ENCODE measurements around the gene S100A4.
"Not testable (repeated sequence)": the region's sequence is repeated elsewhere in the genome, so short reads cannot be mapped to it uniquely, and the experiment has no call there.

Gene S100A4

GRCh38 chr1:153545067-153546055 is at the start of gene S100A4:
S100A4 (minus strand) TSS chr1:153545806; CDS start chr1:153544794, 1,012 bp downstream.
- DNase-seq (ENCODE audit: low read depth in 2 of 2), result peak; percentile 71 to 84

DNA sequence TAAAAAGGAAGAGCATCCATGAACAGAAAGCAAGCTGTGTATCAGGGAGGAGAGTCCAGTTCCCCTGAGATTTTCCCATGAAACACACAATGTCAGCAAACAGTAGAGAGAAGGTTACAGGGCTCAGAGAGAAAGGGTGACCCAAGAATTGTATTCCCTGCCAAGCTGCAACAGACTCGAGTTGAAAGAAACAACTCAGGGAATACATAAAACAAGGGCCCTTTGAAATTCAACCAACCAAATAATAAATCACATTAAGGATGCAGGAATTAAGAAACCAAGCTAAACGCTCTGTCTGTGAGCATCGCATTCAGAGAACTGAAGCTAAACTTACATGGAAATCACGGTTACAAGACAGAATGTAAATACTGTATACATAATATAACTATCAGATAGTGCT is 47.1 kb upstream of the S100A4 start:
- no peak for DNase-seq (ENCODE audit: low read depth in 2 of 2)

DNA sequence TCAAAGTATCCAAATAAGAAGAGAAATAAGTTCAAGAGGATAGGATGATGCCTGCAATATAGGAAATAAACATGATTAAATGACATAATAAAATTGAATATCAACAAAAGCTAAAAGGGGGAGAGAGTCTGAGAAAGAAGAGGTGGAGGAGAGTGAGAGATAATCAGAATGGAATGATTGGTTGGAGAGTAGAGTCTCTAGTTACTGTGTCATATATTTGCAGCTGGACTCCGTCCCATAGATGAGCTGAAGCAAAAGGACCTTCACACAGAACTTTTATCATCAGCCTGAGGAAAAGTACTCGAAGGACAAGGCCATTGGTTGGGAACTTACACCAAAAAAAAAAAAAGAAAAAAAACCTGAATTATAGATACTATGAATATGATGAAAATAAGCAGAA is 42.9 kb upstream of the S100A4 start:
- no peak for DNase-seq (ENCODE audit: low read depth in 2 of 2)

DNA sequence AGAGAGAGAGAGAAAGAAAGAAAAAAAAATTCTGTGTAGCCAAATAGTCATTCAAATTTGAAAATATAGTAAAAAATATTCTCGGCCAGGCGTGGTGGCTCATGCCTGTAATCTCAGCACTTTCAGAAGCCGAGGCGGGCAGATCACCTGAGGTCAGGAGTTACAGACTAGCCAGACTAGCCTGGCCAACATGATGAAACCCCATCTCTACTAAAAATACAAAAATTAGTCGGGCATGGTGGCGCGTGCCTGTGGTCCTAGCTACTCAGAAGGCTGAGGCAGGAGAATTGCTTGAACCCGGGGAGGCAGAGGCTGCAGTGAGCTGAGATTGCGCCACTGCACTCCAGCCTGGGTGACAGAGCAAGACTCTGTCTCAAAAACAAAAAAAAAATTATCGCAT is 42.4 kb upstream of the S100A4 start:
- DNase-seq (ENCODE audit: low read depth in 2 of 2), result not testable (repeated sequence)

DNA sequence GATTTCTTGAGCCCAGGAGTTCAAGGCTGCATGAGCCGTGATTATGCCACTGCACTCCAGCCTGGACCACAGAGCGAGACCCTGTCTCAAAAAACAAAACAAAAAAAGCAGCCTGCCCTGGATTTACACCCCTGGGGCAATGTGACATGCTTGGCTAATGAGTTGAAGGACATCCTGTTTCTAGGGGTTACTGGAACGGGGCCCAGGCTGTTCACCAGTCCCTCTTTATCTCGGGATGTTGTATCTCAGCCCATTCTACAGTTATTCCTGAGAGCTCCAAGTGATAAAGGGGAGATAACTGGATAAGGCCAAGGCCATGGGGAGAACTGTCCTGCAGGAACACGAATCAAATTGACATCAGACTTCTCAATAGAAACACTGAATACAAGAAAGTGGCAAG is 41.7 kb upstream of the S100A4 start:
- DNase-seq (ENCODE audit: low read depth in 2 of 2), result no peak

GRCh38 chr1:153586347-153586746 is 40.7 kb upstream of the S100A4 start:
- DNase-seq (ENCODE audit: low read depth in 2 of 2), result no peak

DNA sequence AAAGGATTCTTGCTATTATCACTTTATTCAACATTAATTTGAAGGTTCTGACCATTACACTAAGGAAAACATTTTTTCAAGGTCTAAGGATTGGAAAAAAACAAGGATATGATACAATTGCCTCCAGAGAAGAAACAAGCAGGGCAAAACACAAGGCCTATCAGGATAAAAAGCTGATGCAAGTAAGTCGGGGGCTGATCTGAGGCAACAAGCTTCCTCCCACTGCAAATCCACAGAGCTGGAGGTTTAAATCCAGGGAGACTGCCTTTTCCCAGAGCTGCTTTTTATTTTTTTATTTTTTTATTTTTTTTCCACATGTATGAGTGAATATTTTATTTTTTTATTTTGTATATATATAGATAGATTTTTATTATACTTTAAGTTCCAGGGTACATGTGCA is 39.4 kb upstream of the S100A4 start:
- DNase-seq (ENCODE audit: low read depth in 2 of 2), result no peak

GRCh38 chr1:153583976-153584375 is 38.4 kb upstream of the S100A4 start:
- no peak for DNase-seq (ENCODE audit: low read depth in 2 of 2)

DNA sequence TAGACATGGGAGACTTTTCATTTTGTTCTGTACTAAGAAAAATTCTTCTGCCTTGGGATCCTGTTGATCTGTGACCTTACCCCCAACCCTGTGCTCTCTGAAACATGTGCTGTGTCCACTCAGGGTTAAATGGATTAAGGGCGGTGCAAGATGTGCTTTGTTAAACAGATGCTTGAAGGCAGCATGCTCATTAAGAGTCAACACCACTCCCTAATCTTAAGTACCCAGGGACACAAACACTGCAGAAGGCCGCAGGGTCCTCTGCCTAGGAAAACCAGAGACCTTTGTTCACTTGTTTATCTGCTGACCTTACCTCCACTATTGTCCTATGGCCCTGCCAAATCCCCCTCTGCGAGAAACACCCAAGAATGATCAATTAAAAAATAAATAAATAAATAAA is 37.9 kb upstream of the S100A4 start:
- not testable (repeated sequence) for DNase-seq (ENCODE audit: low read depth in 2 of 2)

- not testable (repeated sequence) for DNase-seq (ENCODE audit: low read depth in 2 of 2)
These were observed 37.2 kb upstream of the S100A4 start for GRCh38 chr1:153582836-153583235.

DNA sequence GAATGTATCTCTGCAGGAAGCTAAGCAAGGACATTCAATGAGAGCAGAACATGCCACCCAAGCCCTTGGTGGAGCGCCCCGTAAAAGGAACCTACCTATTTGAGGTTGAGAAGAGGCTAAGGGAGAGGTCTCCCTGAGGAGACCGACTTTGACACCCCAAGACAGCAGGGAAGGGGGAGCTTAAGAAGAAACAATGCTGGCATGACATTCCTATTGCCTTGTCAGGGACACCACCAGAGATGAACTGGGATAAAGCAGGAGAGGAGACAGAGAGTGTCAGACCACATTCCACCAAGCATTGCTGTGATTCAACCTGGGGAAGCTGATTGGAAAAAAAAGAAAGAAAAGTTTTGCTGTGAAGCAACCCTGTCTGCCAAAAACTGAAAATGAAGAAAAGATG is 33.3 kb upstream of the S100A4 start:
- DNase-seq (ENCODE audit: low read depth in 2 of 2), result no peak

DNA sequence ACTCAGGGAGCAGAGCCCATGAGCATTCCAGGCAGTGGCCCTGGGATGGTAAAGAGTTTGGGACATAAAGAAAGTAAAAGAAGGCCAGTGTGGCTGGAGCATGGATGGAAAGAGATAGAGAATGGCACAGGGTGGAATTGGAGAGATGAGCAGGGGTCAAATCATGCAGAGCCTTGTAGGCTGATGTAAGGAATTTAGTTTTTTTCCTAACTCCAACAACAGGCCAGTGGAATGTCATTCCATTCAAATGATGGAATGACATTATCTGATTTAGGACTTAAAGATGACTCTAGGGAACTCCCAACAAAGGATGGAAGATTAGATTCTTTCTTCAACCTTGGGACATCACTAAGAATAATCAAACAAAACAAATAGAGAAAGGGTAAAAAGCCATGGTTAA is 32.9 kb upstream of the S100A4 start:
- DNase-seq (ENCODE audit: low read depth in 2 of 2), result no peak

GRCh38 chr1:153577624-153578051 is 32.0 kb upstream of the S100A4 start:
- DNase-seq (ENCODE audit: low read depth in 2 of 2), result no peak

DNA sequence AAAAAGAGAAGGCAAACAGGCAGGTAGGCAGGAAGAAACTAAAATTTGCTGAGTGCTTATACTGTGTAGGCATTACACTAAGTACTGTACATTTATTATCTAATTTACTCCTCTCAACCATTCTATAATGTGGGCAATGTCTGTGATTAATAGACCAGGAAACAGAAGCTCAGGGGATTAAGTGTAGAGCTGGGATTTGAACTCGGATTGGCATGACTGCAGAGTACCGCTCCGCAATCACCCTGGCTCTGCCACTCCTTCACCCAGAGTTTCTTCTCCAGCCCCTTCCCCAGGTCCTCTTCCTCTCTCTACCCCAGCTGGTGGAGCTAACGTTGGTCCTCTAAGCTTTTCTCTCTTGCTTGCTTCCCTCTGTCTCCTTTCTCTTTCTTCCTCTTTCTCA is 31.5 kb upstream of the S100A4 start:
- no peak for DNase-seq (ENCODE audit: low read depth in 2 of 2)

GRCh38 chr1:153575497-153575896 is 29.9 kb upstream of the S100A4 start:
- not testable (repeated sequence) for DNase-seq (ENCODE audit: low read depth in 2 of 2)

- DNase-seq (ENCODE audit: low read depth in 2 of 2), result not testable (repeated sequence)
These were observed 29.5 kb upstream of the S100A4 start for GRCh38 chr1:153575081-153575491.

- DNase-seq (ENCODE audit: low read depth in 2 of 2), result no peak
These were observed 27.7 kb upstream of the S100A4 start for GRCh38 chr1:153573351-153573750.

DNA sequence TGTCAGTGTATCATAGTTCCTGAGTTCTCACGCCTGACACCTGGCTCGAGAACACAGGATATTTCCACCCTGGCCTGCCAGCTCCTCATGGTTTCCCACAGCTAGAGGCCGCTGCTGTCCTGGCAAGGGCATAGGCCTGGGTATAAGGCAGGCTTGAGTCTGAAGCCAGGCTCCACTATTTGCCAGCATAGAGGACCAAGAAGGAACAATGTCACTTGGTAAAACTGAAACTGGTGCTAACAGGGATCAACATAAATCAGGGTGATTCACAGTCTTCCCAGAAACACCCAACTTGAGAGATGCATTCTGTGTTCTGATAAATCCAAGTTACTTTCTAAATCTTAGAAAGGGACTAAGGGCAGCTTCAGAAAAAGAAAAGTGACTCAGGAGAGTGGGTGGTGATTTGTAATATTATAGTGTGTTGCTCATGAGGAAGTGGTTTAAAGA is 27.0 kb upstream of the S100A4 start:
- no peak for DNase-seq (ENCODE audit: low read depth in 2 of 2)

DNA sequence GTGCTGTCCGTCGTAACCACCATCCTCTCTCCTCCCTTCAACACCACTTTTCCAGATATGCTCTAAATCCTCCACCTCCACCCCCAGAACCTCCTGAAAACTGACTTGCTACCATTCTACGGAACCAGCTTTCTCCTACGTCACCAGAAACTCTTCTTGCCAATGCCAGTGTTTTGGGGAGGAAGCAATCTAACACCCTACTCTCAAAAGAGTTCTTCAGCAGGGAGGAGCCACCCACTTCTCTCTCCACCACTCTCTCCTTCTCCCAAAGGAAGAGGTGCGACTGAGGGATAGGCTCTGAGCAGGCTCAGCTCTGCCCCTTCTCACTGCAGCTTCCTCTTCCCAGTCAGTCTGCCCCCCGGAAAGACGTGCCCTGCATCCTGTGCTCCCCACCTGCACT is 26.1 kb upstream of the S100A4 start:
- no peak for DNase-seq (ENCODE audit: low read depth in 2 of 2)

DNA sequence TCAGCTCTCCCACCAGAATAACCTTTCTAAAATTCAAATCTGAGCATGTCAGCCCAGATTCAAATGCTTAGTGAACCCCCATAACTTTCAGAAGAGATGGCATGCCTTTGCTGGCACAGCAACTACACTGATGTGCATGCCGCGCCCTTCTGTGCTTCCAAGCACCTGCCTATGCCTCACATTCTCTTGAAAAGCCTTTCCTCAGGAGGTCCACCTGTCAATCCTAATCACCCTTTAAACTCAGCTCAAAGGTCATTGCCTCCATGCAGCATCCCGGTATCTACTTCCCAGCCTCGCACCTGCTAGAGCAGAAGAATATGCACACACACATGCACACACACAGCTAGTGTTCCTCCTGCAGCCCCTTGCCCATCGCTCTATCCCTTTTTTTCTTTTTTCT is 25.3 kb upstream of the S100A4 start:
- no peak for DNase-seq (ENCODE audit: low read depth in 2 of 2)

GRCh38 chr1:153569465-153569864 is 23.9 kb upstream of the S100A4 start:
- no peak for DNase-seq (ENCODE audit: low read depth in 2 of 2)

DNA sequence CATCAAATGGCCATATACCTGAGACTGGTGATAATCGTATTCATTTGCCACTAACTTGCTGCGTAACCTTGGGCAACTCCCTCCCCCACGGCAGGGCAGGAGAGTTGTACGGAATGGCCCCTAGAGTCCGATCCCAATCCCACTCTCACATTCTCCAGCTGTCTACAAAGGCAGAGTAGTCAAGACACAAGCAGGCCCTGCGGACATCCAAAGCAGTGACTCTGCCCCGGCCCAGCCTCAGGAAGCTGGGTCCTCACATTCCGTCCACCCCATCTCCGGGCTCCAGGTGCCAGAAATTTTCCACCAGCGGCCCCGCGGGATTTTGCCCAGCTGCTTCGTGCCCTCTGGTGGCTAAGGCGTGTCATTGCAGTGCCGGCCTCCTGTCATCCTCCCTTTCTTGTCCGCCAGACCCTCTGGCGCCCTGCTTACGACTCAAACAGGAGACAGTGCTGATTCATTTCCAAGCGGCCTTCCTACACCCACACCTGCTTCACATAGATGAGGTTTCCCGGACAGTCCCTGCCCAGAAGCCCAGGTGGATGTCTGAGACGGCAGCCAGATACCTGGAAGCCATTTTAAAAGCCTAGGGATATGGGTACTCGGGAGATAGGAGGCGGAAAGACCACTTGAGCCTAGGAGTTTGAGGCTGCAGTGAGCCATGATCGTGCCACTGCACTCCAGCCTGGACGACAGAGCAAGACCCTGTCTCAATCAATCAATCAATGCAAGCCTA is 22.9 kb upstream of the S100A4 start:
- DNase-seq (ENCODE audit: low read depth in 2 of 2), result peak; percentile 62 to 68

Data from stimulated activated CD8-positive, alpha-beta memory T cell treated with anti-CD3 and anti-CD28 coated beads, Interleukin-2, amount 100 ng/mL, for 1 hour (primary cell).